GM23338 (cell line): ENCODE measurements around the gene DOCK1.

Experiments
- CREB1 ChIP-seq: fragments of 250-450 bp; sonication (Bioruptor Pico); IDR thresholded peaks from 2 replicates; pipeline ENCODE4 v1.5.0; 2020; ENCODE audit warnings: low read depth, mild to moderate bottlenecking, moderate library complexity
- CTCF ChIP-seq, 2 experiments: fragments of 200-600 bp in 1 of 2; sonication (generic) in 1 of 2; conservative IDR thresholded peaks; 2 replicates each; pipeline versions ENCODE4 v1.5.1 to v1.6.1; 2016 to 2017; ENCODE audit warnings: antibody characterized with exemption in 2 of 2, low read depth in 2 of 2, mild to moderate bottlenecking in 2 of 2, moderate library complexity in 1 of 2
- EZH2 ChIP-seq: fragments of 200-600 bp; sonication (generic); IDR thresholded peaks from one replicate; pipeline ENCODE4 v1.8.0; 2017; ENCODE audit warnings: antibody characterized with exemption, mild to moderate bottlenecking, low read depth; ENCODE audit not compliant: unreplicated experiment
- EZH2phosphoT487 ChIP-seq: fragments of 200-600 bp; sonication (generic); IDR thresholded peaks from one replicate; pipeline ENCODE4 v1.8.1; 2018; ENCODE audit warnings: antibody characterized with exemption; ENCODE audit not compliant: unreplicated experiment
- JUNB ChIP-seq: IDR thresholded peaks from one replicate; pipeline ENCODE4 v1.6.1; 2016; ENCODE audit warnings: antibody characterized with exemption; ENCODE audit not compliant: unreplicated experiment
- POLR2AphosphoS5 ChIP-seq: IDR thresholded peaks from 2 replicates; pipeline ENCODE4 v1.6.1; 2016; ENCODE audit warnings: antibody characterized with exemption, low read depth
- ZNF114 ChIP-seq: fragments of 250-450 bp; sonication (Bioruptor Pico); IDR thresholded peaks from 2 replicates; pipeline ENCODE4 v1.5.0; 2020; ENCODE audit warnings: mild to moderate bottlenecking, moderate library complexity
- ZNF331 ChIP-seq: fragments of 250-450 bp; sonication (Bioruptor Pico); IDR thresholded peaks from 2 replicates; pipeline ENCODE4 v1.5.0; 2020; ENCODE audit warnings: low read depth, mild to moderate bottlenecking, moderate library complexity
- ZNF462 ChIP-seq: fragments of 250-450 bp; sonication (Bioruptor Pico); IDR thresholded peaks from 2 replicates; pipeline ENCODE4 v1.5.0; 2020; ENCODE audit warnings: mild to moderate bottlenecking, moderate library complexity
- TF ChIP-seq, protein P1 (sequence below): IDR thresholded peaks from 2 replicates; pipeline ENCODE4 v1.6.1; 2016; ENCODE audit warnings: antibody characterized with exemption
- TF ChIP-seq, protein P2 (sequence below): IDR thresholded peaks from one replicate; pipeline ENCODE4 v1.6.1; 2018; ENCODE audit warnings: antibody characterized with exemption; ENCODE audit not compliant: unreplicated experiment

DNA sequence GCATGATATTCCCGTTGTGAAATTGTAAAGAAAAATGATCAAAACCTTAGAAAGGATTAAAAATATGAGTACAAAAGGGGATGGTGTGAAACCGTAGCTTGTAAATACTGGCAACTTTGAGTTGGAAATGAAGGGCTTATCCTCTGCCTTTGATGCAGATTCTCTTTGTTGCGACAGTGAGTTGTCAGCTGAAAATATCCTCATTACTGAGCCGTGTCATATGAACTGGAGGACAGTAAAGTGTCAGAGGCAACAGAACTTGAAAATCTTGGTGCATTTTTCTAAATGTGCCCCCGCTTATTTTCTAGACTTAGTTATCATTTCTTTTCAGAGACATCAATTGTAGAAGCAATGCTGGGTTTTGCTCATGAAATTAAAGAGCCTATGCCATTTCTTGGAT is 473.4 kb downstream of the DOCK1 start:
- TF ChIP-seq CTCF (conservative IDR thresholded peaks at IDR 0.05; ENCODE audit: low read depth in 2 of 2), result no peak
- no peak for TF ChIP-seq EZH2
- TF ChIP-seq CREB1, result no peak
- TF ChIP-seq, protein P1, sequence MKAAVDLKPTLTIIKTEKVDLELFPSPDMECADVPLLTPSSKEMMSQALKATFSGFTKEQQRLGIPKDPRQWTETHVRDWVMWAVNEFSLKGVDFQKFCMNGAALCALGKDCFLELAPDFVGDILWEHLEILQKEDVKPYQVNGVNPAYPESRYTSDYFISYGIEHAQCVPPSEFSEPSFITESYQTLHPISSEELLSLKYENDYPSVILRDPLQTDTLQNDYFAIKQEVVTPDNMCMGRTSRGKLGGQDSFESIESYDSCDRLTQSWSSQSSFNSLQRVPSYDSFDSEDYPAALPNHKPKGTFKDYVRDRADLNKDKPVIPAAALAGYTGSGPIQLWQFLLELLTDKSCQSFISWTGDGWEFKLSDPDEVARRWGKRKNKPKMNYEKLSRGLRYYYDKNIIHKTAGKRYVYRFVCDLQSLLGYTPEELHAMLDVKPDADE, result no peak
- no peak for TF ChIP-seq EZH2phosphoT487
- TF ChIP-seq, protein P2, sequence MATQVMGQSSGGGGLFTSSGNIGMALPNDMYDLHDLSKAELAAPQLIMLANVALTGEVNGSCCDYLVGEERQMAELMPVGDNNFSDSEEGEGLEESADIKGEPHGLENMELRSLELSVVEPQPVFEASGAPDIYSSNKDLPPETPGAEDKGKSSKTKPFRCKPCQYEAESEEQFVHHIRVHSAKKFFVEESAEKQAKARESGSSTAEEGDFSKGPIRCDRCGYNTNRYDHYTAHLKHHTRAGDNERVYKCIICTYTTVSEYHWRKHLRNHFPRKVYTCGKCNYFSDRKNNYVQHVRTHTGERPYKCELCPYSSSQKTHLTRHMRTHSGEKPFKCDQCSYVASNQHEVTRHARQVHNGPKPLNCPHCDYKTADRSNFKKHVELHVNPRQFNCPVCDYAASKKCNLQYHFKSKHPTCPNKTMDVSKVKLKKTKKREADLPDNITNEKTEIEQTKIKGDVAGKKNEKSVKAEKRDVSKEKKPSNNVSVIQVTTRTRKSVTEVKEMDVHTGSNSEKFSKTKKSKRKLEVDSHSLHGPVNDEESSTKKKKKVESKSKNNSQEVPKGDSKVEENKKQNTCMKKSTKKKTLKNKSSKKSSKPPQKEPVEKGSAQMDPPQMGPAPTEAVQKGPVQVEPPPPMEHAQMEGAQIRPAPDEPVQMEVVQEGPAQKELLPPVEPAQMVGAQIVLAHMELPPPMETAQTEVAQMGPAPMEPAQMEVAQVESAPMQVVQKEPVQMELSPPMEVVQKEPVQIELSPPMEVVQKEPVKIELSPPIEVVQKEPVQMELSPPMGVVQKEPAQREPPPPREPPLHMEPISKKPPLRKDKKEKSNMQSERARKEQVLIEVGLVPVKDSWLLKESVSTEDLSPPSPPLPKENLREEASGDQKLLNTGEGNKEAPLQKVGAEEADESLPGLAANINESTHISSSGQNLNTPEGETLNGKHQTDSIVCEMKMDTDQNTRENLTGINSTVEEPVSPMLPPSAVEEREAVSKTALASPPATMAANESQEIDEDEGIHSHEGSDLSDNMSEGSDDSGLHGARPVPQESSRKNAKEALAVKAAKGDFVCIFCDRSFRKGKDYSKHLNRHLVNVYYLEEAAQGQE, result no peak
- TF ChIP-seq JUNB, result no peak
- TF ChIP-seq ZNF462, result no peak
- no peak for TF ChIP-seq ZNF114 (CRISPR knock-in tag)
- no peak for TF ChIP-seq ZNF331 (CRISPR knock-in tag)
- no peak for TF ChIP-seq POLR2AphosphoS5
